ENCODE measurements around the gene UBE2K. TPM values are rescaled to one million over a fixed set of nuclear protein-coding genes. Genes with fewer than 3 reads are reported as not detected.

Gene UBE2K
- total RNA-seq, 2 experiments from 2014 or later = 74.9 to 78.7 TPM

- CTCF ChIA-PET = no interaction called here
- H3K4me1 Mint-ChIP-seq (ENCODE audit: low read depth) = peaks cover 3% of the 10 kb centered on the region
- POLR2A ChIA-PET = no interaction called here
- H3K27me3 Mint-ChIP-seq (ENCODE audit: low read depth) = no peaks in the 10 kb centered on the region
- no peak for DNase-seq
- peaks cover 22% of the 10 kb centered on the region for H3K36me3 Mint-ChIP-seq (ENCODE audit: low read depth)
- H3K4me3 Mint-ChIP-seq = no peak overlapping the region
- H3K27ac Mint-ChIP-seq = peak overlapping the region; percentile 8
- no peaks in the 10 kb centered on the region for H3K9me3 Mint-ChIP-seq (ENCODE audit: insufficient read depth)
- ATAC-seq = no peak
Observed at GRCh38 chr4:39820186-39820585, 122.2 kb downstream of the UBE2K start.

- CTCF ChIA-PET = no interaction called here
- no peaks in the 10 kb centered on the region for H3K9me3 Mint-ChIP-seq (ENCODE audit: insufficient read depth)
- no peak for ATAC-seq
Observed at GRCh38 chr4:39821951-39822350, 124.0 kb downstream of the UBE2K start.

GRCh38 chr4:39822662-39823061 lies 124.7 kb downstream of the UBE2K start:
- Mint-ChIP-seq H3K27ac (no peak overlapping the region), H3K4me3 (no peak overlapping the region), H3K36me3 (ENCODE audit: low read depth) (peaks cover 33% of the 10 kb centered on the region)

More at GRCh38 chr4:39821951-39822350, 124.0 kb downstream of the UBE2K start:
- DNase-seq = no peak
- H3K27ac Mint-ChIP-seq = no peak overlapping the region
- H3K36me3 Mint-ChIP-seq (ENCODE audit: low read depth) = peaks cover 27% of the 10 kb centered on the region
- no peak overlapping the region for H3K4me3 Mint-ChIP-seq
- H3K27me3 Mint-ChIP-seq (ENCODE audit: low read depth) = no peaks in the 10 kb centered on the region
- H3K4me1 Mint-ChIP-seq (ENCODE audit: low read depth) = peaks cover 7% of the 10 kb centered on the region
- POLR2A ChIA-PET = no interaction called here

GRCh38 chr4:39823191-39823590 lies 125.3 kb downstream of the UBE2K start:
- no peak overlapping the region for H3K4me3 Mint-ChIP-seq
- peaks cover 7% of the 10 kb centered on the region for H3K4me1 Mint-ChIP-seq (ENCODE audit: low read depth)
- CTCF ChIA-PET = no interaction called here
- ATAC-seq (no peak), DNase-seq (no peak)
- no peaks in the 10 kb centered on the region for H3K9me3 Mint-ChIP-seq (ENCODE audit: insufficient read depth)
- H3K36me3 Mint-ChIP-seq (ENCODE audit: low read depth) = peaks cover 36% of the 10 kb centered on the region
- no peaks in the 10 kb centered on the region for H3K27me3 Mint-ChIP-seq (ENCODE audit: low read depth)
- H3K27ac Mint-ChIP-seq = no peak overlapping the region
- POLR2A ChIA-PET = no interaction called here

More at GRCh38 chr4:39822662-39823061, 124.7 kb downstream of the UBE2K start:
- H3K4me1 Mint-ChIP-seq (ENCODE audit: low read depth) = peaks cover 7% of the 10 kb centered on the region
- POLR2A ChIA-PET = no interaction called here
- ATAC-seq (no peak), DNase-seq (no peak)
- CTCF ChIA-PET = no interaction called here
- H3K9me3 Mint-ChIP-seq (ENCODE audit: insufficient read depth) = no peaks in the 10 kb centered on the region
- H3K27me3 Mint-ChIP-seq (ENCODE audit: low read depth) = no peaks in the 10 kb centered on the region

GRCh38 chr4:39825090-39825489 lies 127.2 kb downstream of the UBE2K start:
- H3K27ac Mint-ChIP-seq = peak overlapping the region; percentile 15
- ChIA-PET CTCF (interaction anchor here (0.6 to 1.1 kb wide), 2 partner anchors 83 to 317 kb away, joined by 3 read pairs; no protein-coding TSS in a partner anchor), POLR2A (no interaction called here)
- no peaks in the 10 kb centered on the region for H3K9me3 Mint-ChIP-seq (ENCODE audit: insufficient read depth)
- H3K36me3 Mint-ChIP-seq (ENCODE audit: low read depth) = peaks cover 48% of the 10 kb centered on the region
- no peaks in the 10 kb centered on the region for H3K27me3 Mint-ChIP-seq (ENCODE audit: low read depth)
- no peak overlapping the region for H3K4me3 Mint-ChIP-seq
- H3K4me1 Mint-ChIP-seq (ENCODE audit: low read depth) = peaks cover 7% of the 10 kb centered on the region
- DNase-seq = no peak
- no peak for ATAC-seq

- ATAC-seq (no peak), DNase-seq (no peak)
- H3K4me1 Mint-ChIP-seq (ENCODE audit: low read depth) = peaks cover 7% of the 10 kb centered on the region
- ChIA-PET CTCF (interaction anchor here (0.6 to 1.1 kb wide), 2 partner anchors 15 to 82 kb away, joined by 3 read pairs; no protein-coding TSS in a partner anchor), POLR2A (no interaction called here)
- H3K27me3 Mint-ChIP-seq (ENCODE audit: low read depth) = no peaks in the 10 kb centered on the region
- H3K27ac Mint-ChIP-seq = no peak overlapping the region
- H3K9me3 Mint-ChIP-seq (ENCODE audit: insufficient read depth) = no peaks in the 10 kb centered on the region
- no peak overlapping the region for H3K4me3 Mint-ChIP-seq
- H3K36me3 Mint-ChIP-seq (ENCODE audit: low read depth) = peaks cover 52% of the 10 kb centered on the region
Observed at GRCh38 chr4:39825741-39826231, 127.8 kb downstream of the UBE2K start.

Other genes with a start within 250 kb of the UBE2K start
- 1,000 to 10,000 TPM; 1,107 to 1,219 TPM for gene RPL9, start 239.2 kb upstream of the UBE2K start, total RNA-seq
- 10 to 100 TPM; 15.3 to 16.1 TPM for gene LIAS, start 239.1 kb upstream of the UBE2K start, total RNA-seq
- gene UGDH, start 170.7 kb upstream of the UBE2K start, total RNA-seq = 10 to 100 TPM; 11.1 to 11.7 TPM
- 1 to 10 TPM; 2.0 to 2.5 TPM for gene SMIM14, start 59.3 kb upstream of the UBE2K start, total RNA-seq